GM21423 (cell line): ENCODE measurements around the gene R3HDM4.

Experiments
- ATAC-seq: cut with Tn5 transposase; IDR thresholded peaks from one replicate; pipeline ENCODE4 v1.9.1; 2021; ENCODE audit warnings: mild to moderate bottlenecking, moderate library complexity; ENCODE audit not compliant: unreplicated experiment

R3HDM4 gene

GRCh38 chr19:917323-918151, 4.5 kb upstream of the R3HDM4 start, which contains the start of gene KISS1R:
TSS of gene KISS1R (plus strand) at chr19:917333. CDS start at chr19:917503, 170 bp downstream.
- ATAC-seq, result no peak

GRCh38 chr19:916645-917322, 3.8 kb upstream of the R3HDM4 start:
- ATAC-seq, result no peak

- ATAC-seq, result no peak
These were observed 589 bp downstream of the R3HDM4 start for GRCh38 chr19:912181-913079.

- ATAC-seq, result no peak
These were observed 1.6 kb downstream of the R3HDM4 start for GRCh38 chr19:911197-912033.

GRCh38 chr19:907183-907853, 5.7 kb downstream of the R3HDM4 start:
- ATAC-seq, result no peak

- ATAC-seq, result no peak
These were observed 6.5 kb downstream of the R3HDM4 start for GRCh38 chr19:906480-906879.

GRCh38 chr19:904545-904944, 8.5 kb downstream of the R3HDM4 start:
- ATAC-seq, result no peak

- no peak for ATAC-seq
These were observed 9.7 kb downstream of the R3HDM4 start for GRCh38 chr19:903266-903797.

- ATAC-seq, result no peak
These were observed 10.4 kb downstream of the R3HDM4 start for GRCh38 chr19:902446-903226.

- ATAC-seq, result no peak
These were observed 11.0 kb downstream of the R3HDM4 start for GRCh38 chr19:902093-902370.

GRCh38 chr19:901216-902092, 11.6 kb downstream of the R3HDM4 start:
- ATAC-seq, result no peak

GRCh38 chr19:900302-901111, 12.5 kb downstream of the R3HDM4 start:
- ATAC-seq, result no peak

- no peak for ATAC-seq
These were observed 13.0 kb downstream of the R3HDM4 start for GRCh38 chr19:900043-900301.

GRCh38 chr19:899336-900042, 13.5 kb downstream of the R3HDM4 start:
- ATAC-seq, result no peak

- no peak for ATAC-seq
These were observed 14.4 kb downstream of the R3HDM4 start for GRCh38 chr19:898663-899062.

- ATAC-seq, result no peak
These were observed 15.5 kb downstream of the R3HDM4 start for GRCh38 chr19:897442-898039.
